AG10803 (cell line): ENCODE results near the gene CD34.

Source experiments
- DNase-seq: peaks from one replicate; pipeline ENCODE4 v3.0.0; 2010; ENCODE audit warnings: low read depth
- H3K4me3 ChIP-seq: 2 replicates; pipeline ENCODE4 v1.5.1; 2011; ENCODE audit warnings: mild to moderate bottlenecking, low read length, control low read depth
- TF ChIP-seq, protein P1 (sequence below): conservative IDR thresholded peaks from 2 replicates; pipeline ENCODE4 v1.5.1; 2011; ENCODE audit warnings: mild to moderate bottlenecking, low read length, control low read depth, inconsistent platforms

The CD34 gene

DNA sequence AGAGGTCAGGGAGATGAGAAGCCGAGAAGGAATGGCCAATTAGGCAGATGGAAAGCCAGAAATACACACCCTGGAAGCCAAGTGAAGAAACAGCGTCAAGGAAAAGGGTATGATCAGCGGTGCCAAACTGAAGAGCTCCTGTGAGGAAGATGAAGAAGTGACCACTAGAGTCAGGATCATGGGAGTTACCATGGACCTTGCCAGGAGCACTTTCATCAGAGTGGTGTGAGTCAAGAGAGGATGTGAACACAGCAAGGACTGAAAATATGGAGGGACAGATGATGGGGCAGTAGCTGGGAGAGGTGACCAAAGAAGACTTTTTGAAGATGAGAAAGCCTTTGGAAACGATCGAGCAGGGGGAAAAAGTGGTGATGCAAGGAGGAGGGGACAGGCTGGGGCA is 50.4 kb downstream of the CD34 start:
- DNase-seq = no peak
- H3K4me3 ChIP-seq = no peak overlapping the region
- TF ChIP-seq, protein P1, sequence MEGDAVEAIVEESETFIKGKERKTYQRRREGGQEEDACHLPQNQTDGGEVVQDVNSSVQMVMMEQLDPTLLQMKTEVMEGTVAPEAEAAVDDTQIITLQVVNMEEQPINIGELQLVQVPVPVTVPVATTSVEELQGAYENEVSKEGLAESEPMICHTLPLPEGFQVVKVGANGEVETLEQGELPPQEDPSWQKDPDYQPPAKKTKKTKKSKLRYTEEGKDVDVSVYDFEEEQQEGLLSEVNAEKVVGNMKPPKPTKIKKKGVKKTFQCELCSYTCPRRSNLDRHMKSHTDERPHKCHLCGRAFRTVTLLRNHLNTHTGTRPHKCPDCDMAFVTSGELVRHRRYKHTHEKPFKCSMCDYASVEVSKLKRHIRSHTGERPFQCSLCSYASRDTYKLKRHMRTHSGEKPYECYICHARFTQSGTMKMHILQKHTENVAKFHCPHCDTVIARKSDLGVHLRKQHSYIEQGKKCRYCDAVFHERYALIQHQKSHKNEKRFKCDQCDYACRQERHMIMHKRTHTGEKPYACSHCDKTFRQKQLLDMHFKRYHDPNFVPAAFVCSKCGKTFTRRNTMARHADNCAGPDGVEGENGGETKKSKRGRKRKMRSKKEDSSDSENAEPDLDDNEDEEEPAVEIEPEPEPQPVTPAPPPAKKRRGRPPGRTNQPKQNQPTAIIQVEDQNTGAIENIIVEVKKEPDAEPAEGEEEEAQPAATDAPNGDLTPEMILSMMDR = no peak

DNA sequence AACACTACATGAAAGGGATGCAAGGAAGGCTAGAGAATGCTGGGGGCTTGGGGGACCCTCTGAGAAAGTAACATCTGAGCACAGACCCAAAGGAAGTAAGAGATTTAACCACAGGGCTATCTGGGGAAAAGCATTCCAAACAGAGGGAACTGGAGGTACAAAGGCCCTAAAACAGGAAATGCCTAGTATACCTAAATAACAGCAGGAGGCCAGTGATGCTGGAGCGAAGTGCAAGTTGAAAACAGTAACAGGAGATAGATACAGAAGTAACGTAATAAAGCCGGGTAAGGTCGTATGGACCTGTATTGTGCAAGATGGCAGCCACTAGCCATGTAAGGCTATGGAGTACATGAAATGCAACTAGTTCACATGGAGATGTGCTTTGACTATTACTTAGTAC is 52.1 kb downstream of the CD34 start:
- TF ChIP-seq, protein P1 = no peak
- DNase-seq = no peak
- H3K4me3 ChIP-seq = no peak overlapping the region

DNA sequence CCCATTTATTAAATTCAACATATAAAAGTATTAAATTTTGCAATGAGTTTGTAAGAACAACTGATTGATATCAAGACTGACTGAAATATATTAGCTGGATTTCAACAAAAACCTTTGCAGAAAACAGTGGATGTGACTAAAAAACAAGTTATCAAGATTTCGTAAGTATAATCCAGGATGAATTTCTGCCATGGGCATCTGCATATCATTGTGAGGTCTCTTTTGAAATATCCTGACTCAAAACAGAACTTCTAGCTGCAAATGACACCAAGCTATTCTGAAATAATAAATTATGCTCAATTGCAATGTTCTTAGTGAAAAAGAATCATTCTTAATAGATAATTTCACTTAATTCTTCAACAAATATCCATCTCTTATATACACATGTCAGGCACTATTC is 52.6 kb downstream of the CD34 start:
- no peak overlapping the region for H3K4me3 ChIP-seq
- peak; percentile 62 for DNase-seq
- TF ChIP-seq, protein P1 = no peak

DNA sequence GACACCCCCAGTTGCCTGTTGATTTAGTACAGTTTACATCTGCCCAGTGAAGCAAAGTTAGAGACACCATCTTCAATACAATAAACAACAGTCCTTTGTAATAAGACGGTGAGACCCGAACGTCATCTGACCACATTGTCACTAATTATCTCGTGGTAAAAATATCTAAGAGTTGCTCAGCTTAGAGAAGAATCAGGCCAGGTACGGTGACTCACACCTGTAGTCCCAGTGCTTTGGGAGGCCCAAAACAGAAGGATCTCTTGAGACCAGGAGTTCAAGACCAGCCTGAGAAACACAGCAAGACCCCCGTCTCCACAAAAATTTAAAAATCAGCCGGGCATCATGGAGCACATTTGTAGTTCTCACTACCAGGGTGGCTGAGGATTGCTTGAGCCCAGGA is 53.5 kb downstream of the CD34 start:
- no peak overlapping the region for H3K4me3 ChIP-seq
- TF ChIP-seq, protein P1 = no peak
- DNase-seq = no peak

DNA sequence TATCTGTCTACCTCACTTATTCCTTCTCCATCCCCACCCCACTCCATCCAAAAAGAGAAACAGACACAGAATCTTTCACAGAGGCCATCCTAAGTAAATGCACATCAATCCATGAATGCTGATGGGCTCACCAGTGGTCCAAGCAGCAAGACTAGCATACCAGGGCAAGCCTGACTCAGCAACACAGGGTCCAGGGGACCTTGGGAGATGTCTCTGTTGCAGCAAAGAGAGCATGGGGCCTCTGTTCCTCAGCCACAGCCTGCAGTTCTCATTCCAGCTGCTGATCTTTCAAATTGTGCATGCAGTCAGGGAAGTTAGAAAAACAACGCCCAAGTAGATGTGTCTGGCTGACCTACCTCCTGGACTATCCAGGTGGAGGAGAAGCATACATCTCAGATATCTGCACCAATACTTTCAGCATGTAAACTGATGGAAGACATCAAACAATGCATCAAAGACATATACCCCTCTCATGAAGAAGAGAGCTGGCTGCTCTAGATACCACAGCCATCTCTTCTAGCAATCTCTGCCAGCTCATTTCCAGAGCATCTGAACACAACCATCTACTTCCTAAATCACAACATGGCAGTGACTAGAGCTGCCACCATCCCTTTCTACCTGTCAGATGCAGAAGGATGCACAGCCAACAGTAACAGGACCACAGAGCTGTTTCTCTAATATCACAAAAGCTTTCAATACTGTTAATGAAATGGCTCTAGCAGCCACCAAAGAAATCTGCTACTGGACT is 54.5 kb downstream of the CD34 start:
- TF ChIP-seq, protein P1 = no peak
- H3K4me3 ChIP-seq = no peak overlapping the region
- DNase-seq = no peak

GRCh38 chr1:207854001-207854400 is 56.9 kb downstream of the CD34 start:
- no peak overlapping the region for H3K4me3 ChIP-seq
- TF ChIP-seq, protein P1 = no peak
- no peak for DNase-seq

DNA sequence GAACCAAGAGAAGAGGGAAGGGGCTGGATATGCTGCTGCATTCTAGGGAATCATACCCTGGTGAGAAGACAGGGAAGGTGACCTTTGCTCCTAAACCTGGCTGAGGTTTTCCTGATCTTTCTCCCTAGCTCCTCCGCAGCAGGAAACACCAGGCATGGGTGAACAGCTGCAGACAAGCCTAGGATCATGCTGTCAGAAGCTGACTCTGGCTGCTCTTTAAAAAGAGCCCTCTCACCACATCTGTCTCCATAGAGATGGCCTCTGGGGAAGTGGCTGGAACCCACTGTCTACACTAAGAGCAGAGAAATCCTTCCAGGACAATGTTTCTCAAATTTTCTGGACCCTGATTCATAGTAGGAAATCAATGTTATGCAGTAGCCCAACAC is 57.6 kb downstream of the CD34 start:
- no peak overlapping the region for H3K4me3 ChIP-seq
- no peak for DNase-seq
- TF ChIP-seq, protein P1 = no peak
